Stimulated activated CD8-positive, alpha-beta memory T cell treated with anti-CD3 and anti-CD28 coated beads, Interleukin-12 subunit alpha, Interleukin-12 subunit beta, amount 100 ng/mL, for 24 hours (primary cell): ENCODE measurements around the gene ANKRD39.
A peak's percentile ranks its signal among the peaks of the same experiment; 100 is the strongest.

Source experiments
- DNase-seq: peaks from one replicate; pipeline ENCODE4 v3.0.0-alpha.2; 2020; ENCODE audit errors: extremely low read depth

The ANKRD39 gene

GRCh38 chr2:96853321-96853720 lies 4.5 kb downstream of the ANKRD39 start:
- DNase-seq, result no peak

GRCh38 chr2:96852667-96853066 lies 5.1 kb downstream of the ANKRD39 start:
- DNase-seq, result no peak

GRCh38 chr2:96848264-96848663 lies 9.6 kb downstream of the ANKRD39 start:
- no peak for DNase-seq

- DNase-seq, result no peak
Observed at GRCh38 chr2:96847586-96847985, 10.2 kb downstream of the ANKRD39 start.

GRCh38 chr2:96846825-96847224 lies 11.0 kb downstream of the ANKRD39 start:
- no peak for DNase-seq

GRCh38 chr2:96844405-96844808 lies 13.4 kb downstream of the ANKRD39 start:
- no peak for DNase-seq

GRCh38 chr2:96843538-96844268 lies 14.1 kb downstream of the ANKRD39 start, which contains the start of gene ANKRD23:
ANKRD23 (minus strand) TSS chr2:96844021; CDS start chr2:96843992, 29 bp downstream.
- no peak for DNase-seq

- no peak for DNase-seq
Observed at GRCh38 chr2:96842600-96842999, 15.2 kb downstream of the ANKRD39 start.

- no peak for DNase-seq
Observed at GRCh38 chr2:96841701-96842495, 15.9 kb downstream of the ANKRD39 start.

GRCh38 chr2:96839875-96840850 lies 17.7 kb downstream of the ANKRD39 start:
- no peak for DNase-seq

- peak; percentile 57 for DNase-seq
Observed at GRCh38 chr2:96839293-96839874, 18.4 kb downstream of the ANKRD39 start.

- no peak for DNase-seq
Observed at GRCh38 chr2:96838345-96839292, 19.2 kb downstream of the ANKRD39 start.

- DNase-seq, result no peak
Observed at GRCh38 chr2:96837575-96837974, 20.2 kb downstream of the ANKRD39 start.

GRCh38 chr2:96835830-96836229 lies 22.0 kb downstream of the ANKRD39 start:
- DNase-seq, result no peak

- no peak for DNase-seq
Observed at GRCh38 chr2:96832754-96833507, 24.9 kb downstream of the ANKRD39 start.

GRCh38 chr2:96832408-96832753 lies 25.4 kb downstream of the ANKRD39 start:
- DNase-seq, result no peak

- DNase-seq, result no peak
Observed at GRCh38 chr2:96831679-96832078, 26.1 kb downstream of the ANKRD39 start.

GRCh38 chr2:96830044-96830562 lies 27.7 kb downstream of the ANKRD39 start:
- DNase-seq, result no peak

- no peak for DNase-seq
Observed at GRCh38 chr2:96828874-96829273, 28.9 kb downstream of the ANKRD39 start.
